ENCODE measurements around the gene GNG11.

- TF ChIP-seq POLR2A (IDR thresholded peaks at IDR 0.05): no peak
- no peak for TF ChIP-seq POLR2AphosphoS5 (IDR thresholded peaks at IDR 0.05)
Observed at GRCh38 chr7:93948106-93948505, 26.6 kb downstream of the GNG11 start.
